Measurements from ENCODE around the gene CTSW.
A peak's percentile ranks its signal among the peaks of the same experiment; 100 is the strongest.
"Not testable (repeated sequence)": the region's sequence is repeated elsewhere in the genome, so short reads cannot be mapped to it uniquely, and the experiment has no call there.

Gene CTSW

GRCh38 chr11:65879617-65880016 lies at the start of gene CTSW:
Gene CTSW (plus strand): TSS chr11:65879837. CDS start chr11:65879855, 18 bp downstream.
- peak; percentile 52 to 61 for DNase-seq

- DNase-seq: not testable (repeated sequence)
Measured at GRCh38 chr11:65832231-65832630, 47.4 kb upstream of the CTSW start.

GRCh38 chr11:65833297-65834030 lies 46.2 kb upstream of the CTSW start, which contains the start of gene SNX32:
Gene SNX32 (plus strand): TSS chr11:65833963. CDS start chr11:65834066, 103 bp downstream.
- peak; percentile 93 to 95 for DNase-seq

DNA sequence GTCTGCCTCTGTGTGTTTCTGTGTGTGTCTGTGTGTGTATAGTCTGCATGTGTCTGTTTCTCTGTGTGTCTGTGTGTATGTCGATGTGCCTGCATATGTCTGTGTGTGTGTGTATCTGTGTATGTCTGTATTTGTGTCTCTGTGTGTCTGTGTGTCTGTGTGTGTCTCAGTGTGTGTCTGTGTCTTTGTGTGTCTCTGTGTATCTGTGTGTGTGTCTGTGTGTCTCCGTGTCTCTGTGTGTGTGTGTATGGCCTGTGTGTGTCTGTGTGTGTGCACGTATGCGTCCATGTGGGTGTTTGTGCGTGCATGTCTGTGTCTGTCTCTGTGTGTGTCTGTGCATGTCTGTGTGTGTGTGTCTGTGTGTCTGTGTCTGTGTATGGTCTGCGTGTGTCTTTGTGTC lies 45.4 kb upstream of the CTSW start:
- no peak for DNase-seq

DNA sequence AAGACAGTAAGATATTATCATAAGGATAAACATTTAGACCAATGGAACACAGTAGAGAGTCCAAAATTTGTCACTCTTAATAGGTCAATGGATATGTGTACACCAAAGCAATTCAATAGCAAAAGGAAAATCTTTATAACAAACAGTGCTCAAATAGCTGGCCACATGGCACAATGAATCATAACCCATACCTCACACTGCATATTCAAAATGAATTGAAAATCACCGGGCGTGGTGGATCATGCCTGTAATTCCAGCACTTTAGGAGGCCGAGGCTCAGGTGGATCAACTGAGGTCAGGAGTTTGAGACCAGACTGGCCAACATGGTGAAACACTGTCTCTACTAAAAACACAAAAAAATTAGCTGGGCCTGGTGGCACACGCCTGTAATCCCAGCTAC lies 37.5 kb upstream of the CTSW start:
- no peak for DNase-seq

- DNase-seq: no peak
Measured at GRCh38 chr11:65843811-65844210, 35.8 kb upstream of the CTSW start.

GRCh38 chr11:65844231-65844872 lies 35.3 kb upstream of the CTSW start:
- DNase-seq: no peak

- DNase-seq: no peak
Measured at GRCh38 chr11:65847746-65848145, 31.9 kb upstream of the CTSW start.

GRCh38 chr11:65848693-65849092 lies 30.9 kb upstream of the CTSW start:
- DNase-seq: not testable (repeated sequence)

DNA sequence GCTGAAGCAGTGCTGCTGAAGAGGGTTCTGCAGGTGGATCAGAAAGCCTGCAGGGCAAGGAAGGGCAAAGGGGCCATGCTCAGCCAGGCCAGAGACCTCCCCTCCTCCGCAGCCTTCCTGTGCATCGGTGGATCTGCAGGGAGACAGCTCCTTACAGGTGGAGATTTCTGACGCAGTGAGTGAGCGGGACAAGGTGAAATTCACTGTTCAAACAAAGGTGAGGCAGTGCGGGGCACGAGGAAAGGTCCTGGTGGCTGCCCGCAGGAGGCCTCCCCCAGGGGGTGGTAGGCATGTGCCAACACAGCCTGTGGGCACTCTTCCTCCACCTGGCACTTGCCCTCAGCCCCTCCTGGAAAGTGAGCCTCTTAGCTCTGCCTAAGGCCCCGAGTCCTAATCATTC lies 30.3 kb upstream of the CTSW start:
- DNase-seq: no peak

- DNase-seq: no peak
Measured at GRCh38 chr11:65849771-65850216, 29.8 kb upstream of the CTSW start.

DNA sequence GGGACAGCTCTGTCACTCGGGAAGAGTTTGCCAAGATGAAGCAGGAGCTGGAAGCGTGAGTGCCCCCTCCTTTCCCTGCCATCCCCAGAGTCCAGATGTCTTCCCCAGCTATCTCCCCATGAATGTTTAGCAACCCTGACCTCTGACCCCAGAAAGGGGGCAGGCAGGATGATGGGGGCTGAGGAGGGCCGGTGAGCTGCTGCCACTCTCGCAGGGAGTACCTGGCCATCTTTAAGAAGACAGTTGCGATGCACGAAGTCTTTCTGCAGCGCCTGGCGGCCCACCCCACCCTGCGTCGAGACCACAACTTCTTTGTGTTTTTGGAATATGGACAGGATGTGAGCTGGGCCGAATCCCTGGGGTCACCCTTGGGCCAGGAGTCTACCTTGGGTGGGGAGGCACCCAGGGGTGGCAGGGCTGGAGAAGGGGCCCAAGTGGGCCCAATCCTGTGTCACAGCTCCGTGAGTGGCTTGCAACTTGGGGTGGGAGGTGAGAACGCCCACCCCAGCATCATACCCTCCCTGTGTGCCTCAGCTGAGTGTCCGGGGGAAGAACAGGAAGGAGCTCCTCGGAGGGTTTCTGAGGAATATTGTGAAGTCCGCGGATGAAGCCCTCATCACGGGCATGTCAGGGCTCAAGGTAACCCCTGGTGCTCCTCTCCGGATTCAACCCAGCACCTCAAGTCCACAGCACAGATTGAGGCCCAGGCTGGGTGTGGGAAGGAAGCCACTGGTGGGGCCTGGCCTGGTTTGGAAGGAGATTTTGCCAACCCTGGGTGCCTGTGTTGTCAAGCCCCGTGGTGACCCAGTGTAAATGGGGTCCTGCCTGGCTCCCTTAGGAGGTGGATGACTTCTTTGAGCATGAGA lies 29.2 kb upstream of the CTSW start:
- DNase-seq: no peak

DNA sequence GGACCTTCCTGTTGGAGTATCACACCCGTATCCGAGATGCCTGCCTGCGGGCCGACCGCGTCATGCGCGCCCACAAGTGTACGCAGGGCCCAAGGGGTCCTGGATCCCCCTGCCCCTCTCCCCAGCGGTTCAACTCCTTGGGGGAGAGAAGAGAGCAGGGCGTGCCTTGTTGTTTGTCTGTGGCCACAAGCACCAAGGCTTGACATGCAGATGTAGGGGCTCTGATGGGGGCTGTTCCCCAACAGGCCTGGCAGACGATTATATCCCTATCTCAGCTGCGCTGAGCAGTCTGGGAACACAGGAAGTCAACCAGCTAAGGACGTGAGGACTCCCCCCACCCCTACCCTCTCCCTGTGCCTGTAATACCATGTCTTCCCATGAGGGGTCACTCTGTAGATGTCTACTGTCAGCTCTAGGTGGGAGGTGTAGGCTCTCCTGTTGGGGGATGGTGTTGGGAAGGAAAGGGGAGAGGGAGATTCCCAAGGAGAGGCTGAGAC lies 28.5 kb upstream of the CTSW start:
- DNase-seq: peak in 1 of 2 donors; percentile 27

DNA sequence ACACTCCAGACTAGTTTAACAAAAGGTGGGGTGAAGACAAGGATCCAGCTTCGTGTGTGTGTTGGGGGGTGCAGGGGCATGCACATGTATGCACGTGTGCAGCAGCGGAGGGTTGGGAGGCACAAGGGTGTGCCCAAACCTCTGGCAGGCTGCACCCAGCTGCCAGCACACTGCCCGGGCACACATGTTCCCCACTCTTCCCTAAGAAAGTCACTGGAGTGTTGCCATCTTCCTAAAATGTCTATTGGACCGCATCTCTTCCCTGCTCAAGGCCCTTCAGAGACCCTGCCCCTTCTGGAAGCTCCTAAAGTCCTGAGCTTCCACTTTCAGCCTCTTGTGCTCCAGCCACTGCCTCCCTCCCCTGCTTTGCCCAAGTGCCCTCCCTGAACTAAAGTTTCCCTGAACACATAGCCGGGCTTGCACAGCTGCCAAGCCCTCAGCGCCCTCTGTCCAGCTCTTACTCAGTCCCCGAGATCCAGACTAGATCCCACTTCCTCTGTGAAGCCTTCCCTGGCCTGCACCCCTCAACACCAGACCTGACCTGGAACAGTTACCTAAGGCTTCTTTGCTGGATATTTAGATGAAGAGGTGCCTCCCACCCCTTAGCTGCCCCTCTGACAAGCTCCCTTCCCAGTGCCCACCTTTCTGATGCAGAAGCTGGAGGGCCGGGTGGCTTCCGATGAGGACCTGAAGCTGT lies 27.7 kb upstream of the CTSW start:
- DNase-seq: no peak

DNA sequence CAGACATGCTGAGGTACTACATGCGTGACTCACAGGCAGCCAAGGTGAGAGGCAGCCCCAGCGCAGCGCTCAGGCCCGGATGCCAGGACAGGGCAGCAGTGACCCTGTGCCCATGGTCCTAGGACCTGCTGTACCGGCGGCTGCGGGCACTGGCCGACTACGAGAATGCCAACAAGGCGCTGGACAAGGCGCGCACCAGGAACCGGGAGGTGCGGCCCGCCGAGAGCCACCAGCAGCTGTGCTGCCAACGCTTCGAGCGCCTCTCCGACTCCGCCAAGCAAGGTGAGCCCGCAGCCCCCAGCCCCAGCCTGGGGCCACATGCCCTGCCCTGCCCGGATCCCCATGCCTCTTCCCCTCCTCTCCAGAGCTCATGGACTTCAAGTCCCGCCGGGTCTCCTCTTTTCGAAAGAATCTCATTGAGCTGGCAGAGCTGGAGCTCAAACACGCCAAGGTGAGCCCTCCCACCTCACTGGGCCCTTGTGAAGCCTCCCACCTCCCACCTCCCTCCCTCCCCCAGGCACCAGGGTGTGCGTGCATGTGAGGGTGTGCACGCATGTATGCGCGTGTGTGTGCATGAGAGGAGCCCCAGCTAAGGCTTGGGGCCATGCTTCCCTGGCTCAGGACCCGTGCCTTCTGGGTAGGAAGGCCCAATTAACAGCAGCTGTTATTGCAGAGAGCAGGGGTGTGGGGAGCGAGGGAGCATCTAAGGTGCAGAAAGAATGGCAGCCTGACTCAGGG lies 27.0 kb upstream of the CTSW start:
- DNase-seq: no peak

GRCh38 chr11:65853246-65853979 lies 26.2 kb upstream of the CTSW start:
- DNase-seq: no peak

DNA sequence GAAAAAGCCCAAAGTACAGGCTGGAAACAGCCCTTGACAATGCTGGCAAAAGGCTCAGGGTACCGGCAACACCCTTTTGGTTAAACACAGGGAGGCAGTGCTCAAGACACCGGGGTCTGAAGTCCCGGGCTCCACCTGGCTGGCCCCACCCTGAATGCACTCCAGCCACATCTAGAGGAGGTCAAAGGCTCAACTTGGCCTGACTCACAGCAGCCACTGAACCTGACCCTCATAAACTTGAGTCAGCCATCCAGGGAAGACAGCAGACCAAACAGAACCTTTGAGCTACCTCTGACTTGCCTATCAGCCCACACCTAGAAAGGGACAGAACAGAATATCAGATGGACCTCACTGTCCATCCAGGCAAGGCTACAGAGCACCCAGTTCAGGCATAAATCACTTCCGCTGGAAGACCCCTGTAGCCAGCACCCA lies 25.5 kb upstream of the CTSW start:
- DNase-seq: no peak

GRCh38 chr11:65854852-65855837 lies 24.5 kb upstream of the CTSW start:
- DNase-seq: no peak

GRCh38 chr11:65855927-65856363 lies 23.7 kb upstream of the CTSW start:
- DNase-seq: no peak

Measured in CD4-positive, alpha-beta T cell treated with Interleukin-1 beta for 1 hour (primary cell).